BLaER1 treated with 17β-estradiol and CSF1 and Interleukin-3, amounts not matched to agents 10 nM and 100 nM (cell line): ENCODE results near the gene CEP295NL.

Source experiments
- H3K27ac ChIP-seq, 11 experiments: shearing (Covaris generic); formaldehyde crosslinking; 2 replicates each; pipeline ENCODE4 v1.8.1; 2022
- H3K27me3 ChIP-seq, 11 experiments: shearing (Covaris generic); formaldehyde crosslinking; 2 replicates each; pipeline ENCODE4 v1.8.1; 2022
- H3K36me3 ChIP-seq, 11 experiments: shearing (Covaris generic); formaldehyde crosslinking; 2 replicates each; pipeline ENCODE4 v1.8.1; 2022
- H3K4me1 ChIP-seq, 10 experiments: shearing (Covaris generic); formaldehyde crosslinking; 2 replicates each; pipeline ENCODE4 v1.8.1; 2022
- H3K4me2 ChIP-seq, 11 experiments: shearing (Covaris generic); formaldehyde crosslinking; 2 replicates each; pipeline ENCODE4 v1.8.1; 2022
- H3K4me3 ChIP-seq, 10 experiments: shearing (Covaris generic); formaldehyde crosslinking; 2 replicates each; pipeline ENCODE4 v1.8.1; 2022
- H3K9ac ChIP-seq, 11 experiments: shearing (Covaris generic); formaldehyde crosslinking; 2 replicates each; pipeline ENCODE4 v1.8.1; 2022
- H3K9me3 ChIP-seq, 11 experiments: shearing (Covaris generic); formaldehyde crosslinking; replicated peaks in 1 of 11; 2 replicates each; pipeline ENCODE4 v1.8.1; 2022
- H4K20me1 ChIP-seq, 11 experiments: shearing (Covaris generic); formaldehyde crosslinking; 2 replicates each; pipeline ENCODE4 v1.8.1; 2022
- Cebpa-rat ChIP-seq, 11 experiments: shearing (Covaris generic); IDR thresholded peaks; 2 replicates each; pipeline ENCODE4 v1.8.1; 2022

Gene CEP295NL

DNA sequence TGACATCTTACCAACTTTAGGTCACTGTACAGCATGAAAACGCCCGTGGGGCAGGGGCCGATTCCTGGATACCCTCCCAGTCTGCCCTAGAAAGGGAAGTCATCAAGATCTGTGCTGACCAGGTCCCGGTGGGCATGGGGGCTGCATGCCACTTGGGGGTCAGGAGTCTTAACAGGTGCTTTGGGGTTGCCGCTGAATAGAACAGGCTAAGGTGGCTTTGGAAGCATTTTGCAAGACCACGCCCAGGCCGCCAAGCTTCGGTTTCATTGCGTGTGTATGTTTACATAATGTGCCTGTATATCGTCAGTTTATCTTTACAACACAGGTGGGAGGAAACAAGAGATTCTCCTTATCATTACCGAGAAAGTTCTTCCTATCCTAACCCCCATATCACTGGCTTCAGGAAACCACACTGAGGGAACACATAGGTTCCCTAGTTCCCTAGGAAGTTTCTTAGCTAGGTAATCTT is 49.0 kb downstream of the CEP295NL start:
- peaks cover 54 to 70% (median 60%) of the 10 kb centered on the region in 11 experiments for H3K36me3 ChIP-seq
- TF ChIP-seq Cebpa-rat (IDR thresholded peaks at IDR 0.05): no peak
- H3K9me3 ChIP-seq: no peaks in the 10 kb centered on the region
- H3K4me3 ChIP-seq: no peak overlapping the region
- no peaks in the 10 kb centered on the region for H3K27me3 ChIP-seq
- no peak overlapping the region for H3K4me2 ChIP-seq
- H3K4me1 ChIP-seq: 0 out of 20 replicates have a peak, but pooled peaks cover 0 to 7% (median 0%) of the 10 kb centered on the region in 10 experiments
- peaks cover 0 to 56% (median 0%) of the 10 kb centered on the region in 11 experiments; a peak in 4 of 22 replicates for H4K20me1 ChIP-seq
- H3K27ac ChIP-seq: no peak overlapping the region
- H3K9ac ChIP-seq: no peak overlapping the region

DNA sequence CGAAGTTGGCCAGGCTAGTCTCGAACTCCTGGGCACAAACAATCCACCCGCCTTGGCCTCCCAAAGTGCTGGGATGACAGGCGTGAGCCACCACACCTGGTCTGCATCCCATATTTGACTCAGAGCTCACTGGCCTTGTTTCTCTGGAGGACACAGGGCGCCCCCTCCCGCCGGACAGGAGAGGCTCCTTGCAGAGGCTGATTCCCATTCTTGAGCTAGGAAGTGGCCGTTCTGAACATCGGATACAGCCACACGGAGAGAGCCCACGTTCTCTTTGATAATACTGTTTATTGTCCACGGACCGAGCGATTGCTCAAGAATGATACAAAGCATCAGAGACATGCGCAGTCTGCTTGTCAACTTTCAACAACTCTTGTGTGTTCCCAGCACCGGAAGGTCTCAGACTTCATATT is 50.3 kb downstream of the CEP295NL start:
- TF ChIP-seq Cebpa-rat (IDR thresholded peaks at IDR 0.05): no peak
- Histone ChIP-seq H4K20me1 (peaks cover 0 to 44% (median 0%) of the 10 kb centered on the region in 11 experiments; a peak in 4 of 22 replicates), H3K36me3 (peaks cover 47 to 58% (median 51%) of the 10 kb centered on the region in 11 experiments), H3K4me1 (0 out of 20 replicates have a peak, but pooled peaks cover 0 to 7% (median 0%) of the 10 kb centered on the region in 10 experiments), H3K4me3 (no peak overlapping the region), H3K9ac (no peak overlapping the region), H3K27me3 (no peaks in the 10 kb centered on the region), H3K4me2 (no peak overlapping the region), H3K9me3 (no peaks in the 10 kb centered on the region), H3K27ac (no peak overlapping the region)

DNA sequence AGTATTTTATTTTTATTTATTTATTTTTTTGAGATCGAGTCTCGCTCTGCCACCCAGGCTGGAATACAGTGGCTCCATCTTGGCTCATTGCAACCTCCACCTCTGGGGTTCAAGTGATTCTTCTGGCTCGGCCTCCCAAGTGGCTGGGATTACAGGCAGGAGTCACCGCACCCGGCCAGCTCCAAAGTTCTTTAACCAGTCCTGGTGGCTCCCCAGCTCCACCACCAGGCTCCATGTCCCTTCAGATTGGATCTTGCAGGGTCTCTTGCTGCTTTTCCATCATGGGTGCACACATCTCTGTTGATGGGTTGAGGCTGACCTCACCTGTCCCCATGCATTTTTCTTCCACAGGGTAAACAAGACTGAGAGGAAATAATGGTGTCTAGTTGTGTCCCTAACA is 54.0 kb downstream of the CEP295NL start:
- no peak overlapping the region for H3K4me2 ChIP-seq
- H3K9me3 ChIP-seq: no peaks in the 10 kb centered on the region
- H3K4me3 ChIP-seq: no peak overlapping the region
- H3K9ac ChIP-seq: no peak overlapping the region
- TF ChIP-seq Cebpa-rat (IDR thresholded peaks at IDR 0.05): no peak
- peaks cover 0 to 11% (median 0%) of the 10 kb centered on the region in 11 experiments; a peak in 2 of 22 replicates for H4K20me1 ChIP-seq
- peaks cover 13 to 22% (median 17%) of the 10 kb centered on the region in 11 experiments for H3K36me3 ChIP-seq
- H3K27ac ChIP-seq: no peak overlapping the region
- peaks cover 4 to 13% (median 7%) of the 10 kb centered on the region in 10 experiments; a peak in 14 of 20 replicates for H3K4me1 ChIP-seq
- H3K27me3 ChIP-seq: no peaks in the 10 kb centered on the region

DNA sequence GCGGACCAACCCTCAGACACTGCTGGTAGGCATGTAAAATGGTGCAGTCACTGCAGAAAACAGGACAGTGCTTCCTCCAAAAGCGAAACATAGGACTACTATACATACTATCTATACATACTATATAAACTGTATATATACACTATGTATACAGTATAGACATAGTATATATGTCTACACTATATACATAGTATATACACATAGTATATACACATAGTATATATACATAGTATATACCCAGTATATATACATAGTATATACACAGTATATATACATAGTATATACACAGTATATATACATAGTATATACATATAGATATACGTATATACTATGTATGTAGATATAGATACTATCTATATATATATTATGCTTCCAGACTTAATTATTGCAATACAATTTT is 55.9 kb downstream of the CEP295NL start:
- no peak overlapping the region for H3K27ac ChIP-seq
- H3K36me3 ChIP-seq: peaks cover 0 to 3% (median 0%) of the 10 kb centered on the region in 11 experiments; a peak in 4 of 22 replicates
- no peaks in the 10 kb centered on the region for H4K20me1 ChIP-seq
- H3K9me3 ChIP-seq: no peaks in the 10 kb centered on the region
- H3K4me3 ChIP-seq: no peak overlapping the region
- TF ChIP-seq Cebpa-rat (IDR thresholded peaks at IDR 0.05): no peak
- no peak overlapping the region for H3K9ac ChIP-seq
- H3K4me1 ChIP-seq: peaks cover 5 to 26% (median 18%) of the 10 kb centered on the region in 10 experiments; a peak in 19 of 20 replicates
- no peaks in the 10 kb centered on the region for H3K27me3 ChIP-seq
- no peak overlapping the region for H3K4me2 ChIP-seq

DNA sequence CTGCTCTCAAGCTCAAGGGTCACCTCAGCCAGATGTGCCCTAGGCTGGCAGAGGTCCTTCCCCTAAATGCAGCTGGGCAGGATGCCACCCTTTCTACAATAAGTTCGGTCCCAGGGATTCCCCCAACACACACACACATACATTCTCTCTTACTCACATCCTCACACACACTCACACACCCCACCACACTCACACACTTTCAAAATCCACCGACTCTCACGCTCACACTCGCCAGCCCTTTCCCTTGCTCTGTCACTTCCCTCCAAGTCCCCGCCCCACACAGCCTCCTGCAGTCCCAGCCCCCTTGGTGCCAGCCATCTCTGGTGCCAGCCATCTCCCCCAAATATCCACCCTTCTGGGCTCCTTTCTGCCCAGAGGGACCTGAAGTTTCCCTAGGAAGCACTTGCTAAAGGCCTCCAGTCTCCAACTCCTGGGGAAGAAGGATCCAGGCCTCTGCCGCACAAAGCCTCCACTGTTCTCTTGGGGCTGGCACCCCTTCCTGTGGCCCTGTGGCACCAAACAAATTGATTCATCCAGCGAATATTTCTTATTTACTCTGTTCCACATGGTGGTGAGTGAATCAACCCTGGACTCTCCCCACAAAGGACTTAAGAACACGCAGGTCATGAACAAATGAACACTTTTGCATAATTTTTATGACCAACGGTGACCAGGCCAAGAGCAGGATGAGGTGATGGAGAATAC is 58.5 kb downstream of the CEP295NL start:
- peaks cover 0 to 11% (median 6%) of the 10 kb centered on the region in 11 experiments; a peak in 12 of 22 replicates for H4K20me1 ChIP-seq

DNA sequence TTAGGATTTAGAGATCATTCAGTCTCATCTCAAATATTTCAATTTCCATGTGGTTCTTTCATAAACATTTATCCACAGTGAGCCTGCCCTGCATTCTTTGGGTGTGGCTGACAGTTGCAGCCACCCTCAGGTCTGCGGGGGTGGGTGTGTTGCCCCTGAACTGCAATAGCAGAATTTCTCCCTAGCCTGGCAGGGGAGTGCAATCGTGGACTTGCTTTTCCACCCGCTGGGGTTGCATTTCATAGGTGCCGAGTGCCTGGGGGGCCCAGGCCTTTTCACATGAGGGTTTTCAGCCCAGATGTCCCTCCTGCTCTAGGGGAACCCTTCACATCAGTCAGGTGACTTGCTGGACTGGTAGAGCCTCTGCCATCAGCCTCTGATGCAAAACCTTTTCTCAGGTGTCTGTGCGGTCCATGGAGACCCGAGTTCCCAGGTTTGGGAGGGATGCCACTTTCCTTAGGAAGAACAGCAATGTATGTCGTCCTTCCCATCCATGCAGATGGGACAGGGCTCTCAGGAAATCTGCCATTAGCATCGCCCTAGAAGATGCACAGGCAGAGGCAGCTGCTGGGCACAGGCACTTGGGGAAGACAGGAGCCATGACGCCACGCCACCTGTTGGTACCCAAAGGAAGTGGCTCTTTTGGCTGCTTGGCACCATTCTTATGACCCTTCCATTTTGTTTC is 60.0 kb downstream of the CEP295NL start:
- Histone ChIP-seq H3K36me3 (peaks cover 5 to 9% (median 7%) of the 10 kb centered on the region in 11 experiments), H4K20me1 (peaks cover 10 to 25% (median 20%) of the 10 kb centered on the region in 11 experiments; a peak in 21 of 22 replicates), H3K4me3 (no peak overlapping the region), H3K9me3 (no peaks in the 10 kb centered on the region), H3K27ac (no peak overlapping the region), H3K4me2 (0 out of 22 replicates have a peak overlapping the region, but pooled peaks of 1 of the 11 experiments have one; percentile 4), H3K4me1 (peaks cover 28 to 48% (median 38%) of the 10 kb centered on the region in 10 experiments), H3K9ac (no peak overlapping the region), H3K27me3 (no peaks in the 10 kb centered on the region)
- TF ChIP-seq Cebpa-rat (IDR thresholded peaks at IDR 0.05): no peak

More for the DNA sequence above, 58.5 kb downstream of the CEP295NL start:
- Histone ChIP-seq H3K4me3 (no peak overlapping the region), H3K9me3 (no peaks in the 10 kb centered on the region), H3K36me3 (no peaks in the 10 kb centered on the region), H3K4me1 (peaks cover 14 to 35% (median 24%) of the 10 kb centered on the region in 10 experiments), H3K9ac (no peak overlapping the region; a peak in 1 of 22 replicates), H3K27me3 (no peaks in the 10 kb centered on the region), H3K4me2 (peak overlapping the region in 6 of 11 experiments; percentile 22 to 48 (median 28); a peak in 8 of 22 replicates), H3K27ac (no peak overlapping the region)
- TF ChIP-seq Cebpa-rat (IDR thresholded peaks at IDR 0.05): no peak

DNA sequence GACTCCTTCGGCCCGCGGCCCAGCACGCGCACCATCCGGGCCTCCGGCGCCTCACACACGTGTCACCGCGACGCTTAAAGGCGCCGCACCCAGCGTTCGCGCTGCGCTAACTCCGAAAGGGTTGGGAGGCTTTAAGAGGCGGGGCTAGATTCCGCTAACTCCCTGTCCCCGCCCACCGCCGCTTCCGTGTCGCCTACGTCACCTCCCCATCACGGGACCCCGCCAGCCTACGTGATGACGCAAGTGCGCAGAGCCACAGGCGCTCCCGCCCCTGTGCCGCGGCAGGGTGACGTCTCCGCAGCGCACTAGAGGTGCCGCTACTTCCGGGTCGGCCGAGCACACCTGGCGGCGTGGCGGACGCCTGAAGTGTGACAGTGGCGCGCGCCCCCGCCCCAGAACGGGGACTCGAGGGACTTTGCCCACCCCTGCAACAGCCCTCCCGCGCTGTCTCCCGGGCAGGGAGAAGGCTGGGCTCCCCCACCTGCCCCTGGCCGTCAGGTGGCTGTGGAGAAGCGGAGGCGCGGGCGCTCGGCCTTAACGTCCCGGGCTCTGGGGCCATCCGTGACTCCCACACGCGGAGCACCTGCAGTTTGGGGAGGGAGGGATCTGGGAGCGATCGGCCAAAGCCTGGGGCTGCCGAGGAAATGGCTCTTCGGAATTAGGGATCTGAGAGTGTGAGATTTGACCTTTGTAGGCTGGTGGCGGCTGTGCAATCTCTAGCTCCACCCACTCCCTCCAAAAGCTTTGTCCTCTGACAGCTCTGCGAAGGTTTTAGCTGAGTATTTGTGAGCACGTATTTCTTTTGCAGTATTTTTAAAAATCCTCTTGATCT is 62.0 kb downstream of the CEP295NL start, which contains the start of gene USP36:
USP36 (minus strand) TSS at position 35 of the 832 bp plus-strand sequence. CDS start 4,451 bp downstream, outside the sequence.
- Histone ChIP-seq H4K20me1 (peaks cover 10 to 45% (median 40%) of the 10 kb centered on the region in 11 experiments; a peak in 21 of 22 replicates), H3K4me3 (peak within 1 kb of the TSS; percentile 79 to 97 (median 92)), H3K4me1 (peaks cover 32 to 55% (median 43%) of the 10 kb centered on the region in 10 experiments), H3K9me3 (no peaks in the 10 kb centered on the region), H3K27ac (peak within 1 kb of the TSS; percentile 90 to 97 (median 95)), H3K9ac (peak within 1 kb of the TSS; percentile 90 to 99 (median 95)), H3K27me3 (no peaks in the 10 kb centered on the region), H3K36me3 (peaks cover 25 to 29% (median 27%) of the 10 kb centered on the region in 11 experiments), H3K4me2 (peak within 1 kb of the TSS; percentile 89 to 98 (median 95))
- TF ChIP-seq Cebpa-rat (IDR thresholded peaks at IDR 0.05): peak in 8 of 11 experiments; percentile 8 to 78 (median 66); a peak in 10 of 22 replicates
